ENCODE data around the gene SAP30BP. TPM values are rescaled to one million over a fixed set of nuclear protein-coding genes. Genes with fewer than 3 reads are reported as not detected.

Gene SAP30BP
- total RNA-seq, 1 experiment from 2014 or later = 89.7 TPM

- Histone ChIP-seq H3K27ac (ENCODE audit: insufficient read length, low read depth, low read length) (no peak overlapping the region), H4K20me1 (ENCODE audit: control insufficient read depth, insufficient read depth, insufficient read length) (no peaks in the 10 kb centered on the region), H4K91ac (ENCODE audit: insufficient read length, low read depth, low read length) (no peak overlapping the region), H3K14ac (ENCODE audit: insufficient read depth, low read length) (no peak overlapping the region), H3K4ac (ENCODE audit: low read depth, low read length) (no peak overlapping the region), H3K4me1 (ENCODE audit: insufficient read depth, low read length) (no peaks in the 10 kb centered on the region), H3K23me2 (ENCODE audit: insufficient read length, low read depth, low read length, poor library complexity, severe bottlenecking) (no peaks in the 10 kb centered on the region), H4K8ac (replicated peaks; ENCODE audit: insufficient read length, low read depth, low read length) (no peak overlapping the region), H3K9ac (ENCODE audit: extremely low read depth, insufficient read length, low read length) (no peak overlapping the region), H2AFZ (ENCODE audit: low read length) (no peak overlapping the region), H4K5ac (ENCODE audit: insufficient read length, low read depth, low read length) (no peak overlapping the region), H3K23ac (ENCODE audit: insufficient read length, low read depth, low read length) (no peak overlapping the region), H3K56ac (ENCODE audit: insufficient read length, low read depth, low read length) (no peak overlapping the region), H3K9me3 (ENCODE audit: control insufficient read depth, low read depth, low read length) (no peaks in the 10 kb centered on the region), H3K18ac (ENCODE audit: insufficient read length, low read depth, low read length) (no peak overlapping the region), H2AK5ac (ENCODE audit: insufficient read length, low read length) (no peak overlapping the region), H3T11ph (ENCODE audit: low read length) (no peak overlapping the region), H3K4me2 (ENCODE audit: insufficient read depth, insufficient read length, low read length) (no peak overlapping the region), H3K79me2 (ENCODE audit: insufficient read depth, low read length) (no peaks in the 10 kb centered on the region), H2BK15ac (ENCODE audit: low read depth, low read length) (no peak overlapping the region), H2BK120ac (ENCODE audit: low read depth, low read length, poor library complexity, severe bottlenecking) (no peak overlapping the region), H2BK20ac (ENCODE audit: low read depth, low read length, poor library complexity, severe bottlenecking) (no peak overlapping the region), H2BK5ac (ENCODE audit: insufficient read length, low read length) (no peak overlapping the region), H3K27me3 (ENCODE audit: insufficient read depth, low read length) (no peaks in the 10 kb centered on the region; the same call in 1 of the 2 replicates), H3K79me1 (ENCODE audit: insufficient read depth, low read depth, low read length, poor library complexity, severe bottlenecking) (no peaks in the 10 kb centered on the region), H2BK12ac (ENCODE audit: insufficient read length, low read depth, low read length) (no peak overlapping the region)
- Mint-ChIP-seq H3K9me3 (no peaks in the 10 kb centered on the region), H3K27ac (no peak overlapping the region; a peak in 1 of 7 replicates), H3K27me3 (ENCODE audit: low read depth) (peaks cover 8% of the 10 kb centered on the region), H3K36me3 (ENCODE audit: insufficient read depth in 1 of 3, low read depth in 3 of 3) (peaks cover 0 to 14% (median 2%) of the 10 kb centered on the region in 3 experiments; a peak in 3 of 7 replicates), H3K4me1 (peaks cover 0 to 5% of the 10 kb centered on the region in 2 experiments; a peak in 1 of 4 replicates), H3K4me3 (no peak overlapping the region)
- WGBS (ENCODE audit: extremely low coverage, insufficient read length, low lambda C conversion rate) = no CpG with 5 or more reads among the region's 12 CpGs
- TF ChIP-seq, protein P1, sequence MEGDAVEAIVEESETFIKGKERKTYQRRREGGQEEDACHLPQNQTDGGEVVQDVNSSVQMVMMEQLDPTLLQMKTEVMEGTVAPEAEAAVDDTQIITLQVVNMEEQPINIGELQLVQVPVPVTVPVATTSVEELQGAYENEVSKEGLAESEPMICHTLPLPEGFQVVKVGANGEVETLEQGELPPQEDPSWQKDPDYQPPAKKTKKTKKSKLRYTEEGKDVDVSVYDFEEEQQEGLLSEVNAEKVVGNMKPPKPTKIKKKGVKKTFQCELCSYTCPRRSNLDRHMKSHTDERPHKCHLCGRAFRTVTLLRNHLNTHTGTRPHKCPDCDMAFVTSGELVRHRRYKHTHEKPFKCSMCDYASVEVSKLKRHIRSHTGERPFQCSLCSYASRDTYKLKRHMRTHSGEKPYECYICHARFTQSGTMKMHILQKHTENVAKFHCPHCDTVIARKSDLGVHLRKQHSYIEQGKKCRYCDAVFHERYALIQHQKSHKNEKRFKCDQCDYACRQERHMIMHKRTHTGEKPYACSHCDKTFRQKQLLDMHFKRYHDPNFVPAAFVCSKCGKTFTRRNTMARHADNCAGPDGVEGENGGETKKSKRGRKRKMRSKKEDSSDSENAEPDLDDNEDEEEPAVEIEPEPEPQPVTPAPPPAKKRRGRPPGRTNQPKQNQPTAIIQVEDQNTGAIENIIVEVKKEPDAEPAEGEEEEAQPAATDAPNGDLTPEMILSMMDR (conservative IDR thresholded peaks at IDR 0.05) = no peak
- no peak for DNase-seq
These were observed 43.1 kb upstream of the SAP30BP start for GRCh38 chr17:75624021-75624420.

All from H9 (cell line).